Measurements from ENCODE around the gene TBC1D17. TPM values are rescaled to one million over a fixed set of nuclear protein-coding genes. Genes with fewer than 3 reads are reported as not detected.

The TBC1D17 gene
- polyA plus RNA-seq, 2 of the 4 experiments (the other 2 are of a cell fraction) = 12.3 to 41.5 TPM

DNA sequence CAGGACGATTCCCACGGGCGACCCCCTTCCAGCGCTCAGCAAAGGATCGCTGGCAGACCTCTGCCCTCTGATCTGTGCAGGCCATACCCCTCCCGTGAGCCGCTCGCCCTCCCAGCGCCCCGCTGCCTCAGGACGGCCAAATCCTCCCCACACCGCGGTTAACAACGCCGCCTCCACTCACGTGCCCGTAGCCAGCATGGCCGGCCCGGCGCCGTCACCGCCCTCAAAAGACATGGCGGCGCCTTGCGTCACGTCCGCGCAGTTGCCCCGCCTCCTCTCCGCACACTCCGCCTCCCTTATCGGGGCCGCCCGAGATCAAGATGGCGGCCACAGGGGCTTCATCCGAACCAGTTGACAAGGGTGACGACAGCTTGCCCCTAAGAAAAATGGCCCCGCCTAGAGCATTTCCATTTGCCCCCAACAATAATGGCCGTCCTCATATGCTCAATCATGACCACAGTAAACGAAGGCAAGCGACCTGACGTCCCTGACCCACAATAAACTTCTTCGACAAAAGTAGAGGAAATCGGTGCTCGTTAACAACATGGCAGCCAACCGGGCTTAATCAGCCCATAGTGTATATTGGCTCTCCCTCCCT lies 981 bp upstream of the TBC1D17 start (continued):
- TF ChIP-seq MAZ (IDR thresholded peaks at IDR 0.05; ENCODE audit: borderline replicate concordance, low read depth, low read length) (no peak), HOXB13 (CRISPR knock-in tag; IDR thresholded peaks at IDR 0.05; ENCODE audit: low read depth) (peak; percentile 80; the same call in 1 of the 2 replicates), HOXB5 (CRISPR knock-in tag; IDR thresholded peaks at IDR 0.05) (peak; percentile 65; the same call in 1 of the 2 replicates)
- TF ChIP-seq, protein P1, sequence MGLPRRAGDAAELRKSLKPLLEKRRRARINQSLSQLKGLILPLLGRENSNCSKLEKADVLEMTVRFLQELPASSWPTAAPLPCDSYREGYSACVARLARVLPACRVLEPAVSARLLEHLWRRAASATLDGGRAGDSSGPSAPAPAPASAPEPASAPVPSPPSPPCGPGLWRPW (IDR thresholded peaks at IDR 0.05) = no peak

DNA sequence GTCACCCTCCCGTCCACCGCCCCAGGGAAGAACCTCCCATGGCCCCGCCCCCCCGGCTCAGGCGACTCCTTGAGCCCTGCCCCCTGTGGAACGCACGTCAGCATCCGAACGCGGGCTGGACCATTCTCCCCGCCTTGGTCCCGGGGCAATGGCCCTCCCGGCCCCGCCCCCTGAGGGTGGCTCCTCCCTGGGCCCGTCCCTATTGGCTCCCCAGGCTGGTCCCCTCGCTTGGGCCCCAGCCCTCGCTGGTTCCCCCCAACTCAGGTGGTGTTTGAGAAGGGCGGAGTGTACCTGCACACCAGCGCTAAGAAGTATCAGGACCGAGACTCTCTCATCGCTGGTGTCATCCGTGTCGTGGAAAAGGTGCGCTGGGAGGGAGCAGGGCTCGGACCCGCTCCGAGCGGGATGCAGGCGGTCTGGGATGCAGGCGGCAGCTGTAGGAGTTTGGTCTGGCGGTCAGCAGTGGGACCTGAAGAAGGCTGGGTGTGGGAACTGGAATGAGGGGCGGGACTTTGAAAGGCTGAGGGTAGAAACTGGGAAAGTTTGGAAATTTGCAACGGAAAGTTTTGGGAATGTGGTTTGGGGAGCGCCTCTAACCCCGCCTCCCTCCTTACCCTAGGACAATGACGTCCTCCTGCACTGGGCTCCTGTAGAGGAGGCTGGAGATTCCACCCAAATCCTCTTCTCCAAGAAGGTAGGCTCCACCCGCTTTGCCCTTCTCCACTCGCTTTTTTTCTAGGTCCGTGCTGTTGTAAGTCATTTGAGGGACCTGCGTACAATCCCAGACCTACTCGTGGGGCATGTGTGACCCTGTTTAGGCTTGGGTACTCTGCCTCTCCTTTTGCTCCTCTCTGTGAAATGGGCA lies 609 bp downstream of the TBC1D17 start:
- FAIRE-seq (no peak), ATAC-seq (peak; percentile 70 to 83), DNase-seq (ENCODE audit: low read depth in 1 of 2, low spot score in 1 of 2) (peak; percentile 98 to 99)
- ChIA-PET POLR2A (interaction anchor here (0.7 to 2.6 kb wide), 6 partner anchors 10 to 202 kb away, joined by 3 to 36 read pairs (median 10); partner anchors contain the start of genes ATF5, MED25, NUP62 and PNKP), CTCF (interaction anchor here (1.7 kb wide), 1 partner anchor 12 kb away, joined by 7 read pairs; no protein-coding TSS in a partner anchor)
- peaks cover 7% of the 10 kb centered on the region for H3K9me3 ChIP-seq
- WGBS (ENCODE audit: missing lambda C conversion rate) = 8% methylated on average over 35 of the region's 41 CpGs
- TF ChIP-seq MAFK (IDR thresholded peaks at IDR 0.05; ENCODE audit: partially characterized antibody) (no peak), HOXA7 (CRISPR knock-in tag; IDR thresholded peaks at IDR 0.05) (0 out of 2 replicates have a peak, but pooled peaks have one; percentile 32), CHD4 (IDR thresholded peaks at IDR 0.05; ENCODE audit: borderline replicate concordance) (no peak), POLR2AphosphoS2 (conservative IDR thresholded peaks at IDR 0.05; ENCODE audit: low read length) (no peak), JUN (IDR thresholded peaks at IDR 0.05) (peak in 1 of 2 experiments; percentile 38; a peak in 1 of 5 replicates), NPAS2 (CRISPR knock-in tag; IDR thresholded peaks at IDR 0.05; ENCODE audit: borderline replicate concordance) (no peak)
- TF ChIP-seq, protein P2, sequence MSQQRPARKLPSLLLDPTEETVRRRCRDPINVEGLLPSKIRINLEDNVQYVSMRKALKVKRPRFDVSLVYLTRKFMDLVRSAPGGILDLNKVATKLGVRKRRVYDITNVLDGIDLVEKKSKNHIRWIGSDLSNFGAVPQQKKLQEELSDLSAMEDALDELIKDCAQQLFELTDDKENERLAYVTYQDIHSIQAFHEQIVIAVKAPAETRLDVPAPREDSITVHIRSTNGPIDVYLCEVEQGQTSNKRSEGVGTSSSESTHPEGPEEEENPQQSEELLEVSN (IDR thresholded peaks at IDR 0.05; ENCODE audit: borderline replicate concordance, low read depth) = peak; percentile 81; the same call in 1 of the 2 replicates
- H3K4me2 ChIP-seq = peak overlapping the region; percentile 90
- H3K4me1 ChIP-seq = peaks cover 21% of the 10 kb centered on the region
- peak overlapping the region; percentile 98 to 99 for H3K27ac ChIP-seq
- peak overlapping the region; percentile 95 for H3K4me3 ChIP-seq

DNA sequence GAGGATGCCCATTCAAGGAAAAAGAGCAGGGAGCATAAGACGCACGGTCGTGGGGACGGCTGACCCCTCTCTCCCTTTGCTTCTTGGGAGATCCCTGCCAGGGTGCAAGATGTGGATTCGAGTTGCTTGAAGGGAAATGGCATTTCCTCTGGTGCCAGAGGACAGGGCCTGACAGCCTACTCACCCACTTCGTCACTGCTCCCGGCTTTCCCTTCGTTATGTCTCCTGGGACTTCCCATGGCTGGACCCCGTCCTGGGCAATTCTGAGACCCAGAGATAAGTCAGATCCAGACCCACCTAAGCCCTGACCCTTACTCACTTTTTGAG lies 1.2 kb downstream of the TBC1D17 start:
- Histone ChIP-seq H3K27ac (peak overlapping the region in 1 of 2 experiments; percentile 98; a peak in 4 of 6 replicates), H3K4me2 (peak overlapping the region; percentile 90), H3K9me3 (peaks cover 10% of the 10 kb centered on the region), H3K4me1 (peaks cover 21% of the 10 kb centered on the region), H3K4me3 (peak overlapping the region; percentile 95)
- FAIRE-seq (no peak), DNase-seq (ENCODE audit: low read depth in 1 of 2, low spot score in 1 of 2) (no peak), ATAC-seq (no peak)
- no peak for TF ChIP-seq SMC3 (IDR thresholded peaks at IDR 0.05)
- no peak for TF ChIP-seq MAFK (IDR thresholded peaks at IDR 0.05; ENCODE audit: partially characterized antibody)
- no peak for TF ChIP-seq TP53 (CRISPR knock-in tag; IDR thresholded peaks at IDR 0.05)
- no peak for TF ChIP-seq ZSCAN20 (CRISPR knock-in tag; IDR thresholded peaks at IDR 0.05)
- no peak for TF ChIP-seq KDM5A (IDR thresholded peaks at IDR 0.05)
- TF ChIP-seq, protein P3, sequence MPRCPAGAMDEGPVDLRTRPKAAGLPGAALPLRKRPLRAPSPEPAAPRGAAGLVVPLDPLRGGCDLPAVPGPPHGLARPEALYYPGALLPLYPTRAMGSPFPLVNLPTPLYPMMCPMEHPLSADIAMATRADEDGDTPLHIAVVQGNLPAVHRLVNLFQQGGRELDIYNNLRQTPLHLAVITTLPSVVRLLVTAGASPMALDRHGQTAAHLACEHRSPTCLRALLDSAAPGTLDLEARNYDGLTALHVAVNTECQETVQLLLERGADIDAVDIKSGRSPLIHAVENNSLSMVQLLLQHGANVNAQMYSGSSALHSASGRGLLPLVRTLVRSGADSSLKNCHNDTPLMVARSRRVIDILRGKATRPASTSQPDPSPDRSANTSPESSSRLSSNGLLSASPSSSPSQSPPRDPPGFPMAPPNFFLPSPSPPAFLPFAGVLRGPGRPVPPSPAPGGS (IDR thresholded peaks at IDR 0.05) = no peak
- TF ChIP-seq EHF (CRISPR knock-in tag; IDR thresholded peaks at IDR 0.05) = no peak
- TF ChIP-seq FOXS1 (CRISPR knock-in tag; IDR thresholded peaks at IDR 0.05) = no peak
- TF ChIP-seq CEBPB (IDR thresholded peaks at IDR 0.05) = no peak
- no peak for TF ChIP-seq POLR2A (IDR thresholded peaks at IDR 0.05; ENCODE audit: low read length)
- TF ChIP-seq BHLHE40 (IDR thresholded peaks at IDR 0.05; ENCODE audit: low read depth, low read length) = no peak
- no peak for TF ChIP-seq JUN (IDR thresholded peaks at IDR 0.05)
- no peak for TF ChIP-seq RFX5 (IDR thresholded peaks at IDR 0.05)
- no peak for TF ChIP-seq PHF8 (IDR thresholded peaks at IDR 0.05; ENCODE audit: borderline replicate concordance, low read depth)
- 86% methylated on average over 9 of the region's 9 CpGs for WGBS (ENCODE audit: missing lambda C conversion rate)
- POLR2A ChIA-PET = interaction anchor here (0.8 kb wide), 1 partner anchor 10 kb away, joined by 3 read pairs; no protein-coding TSS in a partner anchor
- CTCF ChIA-PET = interaction anchor here (3.8 kb wide), 1 partner anchor 11 kb away, joined by 24 read pairs; no protein-coding TSS in a partner anchor

All from A549 (cell line).